ENCODE results near the gene TMEM116. TPM values are rescaled to one million over a fixed set of nuclear protein-coding genes. Genes with fewer than 3 reads are reported as not detected.
A peak's percentile ranks its signal among the peaks of the same experiment; 100 is the strongest.

Gene TMEM116
- total RNA-seq, 4 donors from 2014 or later: 17.6 to 35.9 (median 25.2) TPM

- Histone ChIP-seq H3K36me3 (peaks cover 0 to 77% (median 29%) of the 10 kb centered on the region in 4 donors), H3K27ac (peak overlapping the region in 1 of 4 donors; percentile 25), H3K27me3 (no peaks in the 10 kb centered on the region), H3K9me3 (no peaks in the 10 kb centered on the region), H3K4me1 (no peaks in the 10 kb centered on the region), H3K4me3 (no peak overlapping the region)
- intact Hi-C loops (cut with DNase I; ENCODE audit: low total_unique reads): no loop called here
- DNase-seq: no peak
- TF ChIP-seq EP300 (IDR thresholded peaks at IDR 0.05; ENCODE audit: low read depth): no peak
- TF ChIP-seq POLR2AphosphoS5 (IDR thresholded peaks at IDR 0.05): no peak
- no peak for TF ChIP-seq POLR2A (IDR thresholded peaks at IDR 0.05)
- TF ChIP-seq CTCF (IDR thresholded peaks at IDR 0.05): no peak
- 88 to 91% methylated on average over 4 to 11 of the region's 11 CpGs for WGBS, 2 donors (ENCODE audit: low coverage in 1 of 2)
- in situ Hi-C loops (cut with MboI; ENCODE audit: low pct_ligation_motif_present in 1 of 4, low pct_unique_long_range_greater_than_20kb in 1 of 4, low sequenced_read_pairs in 3 of 4): no loop called here
Observed at GRCh38 chr12:111887926-111888745, 124.8 kb downstream of the TMEM116 start.

- Histone ChIP-seq H3K36me3 (peaks cover 0 to 75% (median 31%) of the 10 kb centered on the region in 4 donors), H3K4me1 (no peaks in the 10 kb centered on the region), H3K27me3 (no peaks in the 10 kb centered on the region), H3K27ac (no peak overlapping the region), H3K4me3 (no peak overlapping the region), H3K9me3 (no peaks in the 10 kb centered on the region)
- in situ Hi-C loops (cut with MboI; ENCODE audit: low pct_ligation_motif_present in 1 of 4, low pct_unique_long_range_greater_than_20kb in 1 of 4, low sequenced_read_pairs in 3 of 4) (no loop called here), intact Hi-C loops (cut with DNase I; ENCODE audit: low total_unique reads) (no loop called here)
- no peak for DNase-seq
- TF ChIP-seq POLR2AphosphoS5 (IDR thresholded peaks at IDR 0.05) (no peak), POLR2A (IDR thresholded peaks at IDR 0.05) (no peak), CTCF (IDR thresholded peaks at IDR 0.05) (no peak), EP300 (IDR thresholded peaks at IDR 0.05; ENCODE audit: low read depth) (no peak)
- 85 to 95% methylated on average over 5 to 7 of the region's 7 CpGs for WGBS, 2 donors (ENCODE audit: low coverage in 1 of 2)
Observed at GRCh38 chr12:111886662-111887545, 126.1 kb downstream of the TMEM116 start.

- DNase-seq: no peak
- whole genome bisulfite sequencing, 2 donors (ENCODE audit: low coverage in 1 of 2): 88% methylated on average over 1 of the region's 1 CpG; no CpG with 5 or more reads in 1 of the 2 donors
- Histone ChIP-seq H3K27ac (no peak overlapping the region), H3K4me3 (no peak overlapping the region), H3K36me3 (peaks cover 0 to 70% (median 29%) of the 10 kb centered on the region in 4 donors), H3K9me3 (no peaks in the 10 kb centered on the region), H3K27me3 (no peaks in the 10 kb centered on the region), H3K4me1 (no peaks in the 10 kb centered on the region)
- TF ChIP-seq EP300 (IDR thresholded peaks at IDR 0.05; ENCODE audit: low read depth) (no peak), CTCF (IDR thresholded peaks at IDR 0.05) (no peak), POLR2AphosphoS5 (IDR thresholded peaks at IDR 0.05) (no peak), POLR2A (IDR thresholded peaks at IDR 0.05) (no peak)
- intact Hi-C loops (cut with DNase I; ENCODE audit: low total_unique reads): no loop called here
- in situ Hi-C loops (cut with MboI; ENCODE audit: low pct_ligation_motif_present in 1 of 4, low pct_unique_long_range_greater_than_20kb in 1 of 4, low sequenced_read_pairs in 3 of 4): no loop called here
Observed at GRCh38 chr12:111881716-111882115, 131.2 kb downstream of the TMEM116 start.

Small RNA genes within 50 kb of the gene (small RNA-seq; reads per million reads assigned to genes)
- gene AC004024.1 (0 to 0.35 (median 0.12) reads per million in 4 donors), gene MIR3657 (0 reads per million in 4 donors)

Other genes starting within 250 kb of the TMEM116 start
- 100 to 1,000 TPM; 102 to 239 (median 162) TPM for gene ALDH2, start 246.2 kb downstream of the TMEM116 start, total RNA-seq
- 100 to 1,000 TPM in 2 of 4 donors, 10 to 100 TPM in 2; 73.5 to 768 (median 90.1) TPM for gene MAPKAPK5, start 170.9 kb downstream of the TMEM116 start, total RNA-seq
- 10 to 100 TPM; 16.5 to 69.8 (median 37.5) TPM for gene ERP29, start 261 bp upstream of the TMEM116 start, total RNA-seq
- gene NAA25, start 95.6 kb upstream of the TMEM116 start, total RNA-seq: 10 to 100 TPM in 3 of 4 donors, 1 to 10 TPM in 1; 6.7 to 63.7 (median 18.4) TPM
- 10 to 100 TPM; 15.3 to 36.8 (median 31.1) TPM for gene TRAFD1, start 112.4 kb upstream of the TMEM116 start, total RNA-seq

All from transverse colon (tissue), 4 donors.